HG03469 (cell line): ENCODE results near the gene ZNF100.
"Not testable (repeated sequence)": the region's sequence is repeated elsewhere in the genome, so short reads cannot be mapped to it uniquely, and the experiment has no call there.

Experiments used
- ATAC-seq: cut with Tn5 transposase; IDR thresholded peaks from one replicate; pipeline ENCODE4 v1.9.1; 2021; ENCODE audit warnings: mild to moderate bottlenecking, moderate library complexity, moderate number of reproducible peaks; ENCODE audit not compliant: unreplicated experiment

The ZNF100 gene

DNA sequence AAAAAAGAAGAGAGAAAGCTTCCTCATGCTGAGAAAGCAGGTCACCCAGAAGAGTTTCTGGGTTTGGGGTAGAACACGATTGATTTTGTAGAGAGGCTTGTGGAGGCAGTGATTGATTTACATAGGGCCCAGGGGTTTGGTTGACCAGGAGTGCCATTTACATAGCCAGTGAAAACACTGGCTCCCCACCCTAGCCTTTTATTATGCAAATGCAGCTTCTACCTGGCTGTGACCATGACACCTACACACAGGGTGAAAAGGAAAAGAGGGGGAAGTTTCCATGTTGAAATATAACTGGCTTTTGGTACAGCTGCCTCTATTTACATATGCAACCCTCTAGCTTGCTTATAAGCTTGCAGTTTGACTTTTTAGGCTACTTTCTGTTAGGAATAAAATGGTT lies 62.0 kb downstream of the ZNF100 start:
- ATAC-seq = no peak

DNA sequence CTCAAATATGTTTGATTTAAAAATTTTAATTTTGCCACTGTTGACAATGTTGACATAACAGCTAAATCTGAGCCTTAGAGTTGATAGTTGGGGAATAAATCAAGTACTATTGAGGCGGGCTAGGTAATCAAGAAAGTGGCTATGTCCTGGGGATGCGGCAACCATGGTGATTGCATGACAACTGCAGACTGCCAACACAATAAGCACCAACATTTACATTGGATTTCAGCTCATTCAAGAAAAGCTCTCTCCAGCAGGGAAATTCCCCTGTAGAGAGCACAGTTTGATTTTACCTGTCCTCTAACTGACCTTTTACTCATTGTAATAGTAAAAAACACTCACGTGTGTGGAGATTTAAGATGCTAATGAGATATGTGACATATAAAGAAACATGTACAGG lies 63.1 kb downstream of the ZNF100 start:
- no peak for ATAC-seq

DNA sequence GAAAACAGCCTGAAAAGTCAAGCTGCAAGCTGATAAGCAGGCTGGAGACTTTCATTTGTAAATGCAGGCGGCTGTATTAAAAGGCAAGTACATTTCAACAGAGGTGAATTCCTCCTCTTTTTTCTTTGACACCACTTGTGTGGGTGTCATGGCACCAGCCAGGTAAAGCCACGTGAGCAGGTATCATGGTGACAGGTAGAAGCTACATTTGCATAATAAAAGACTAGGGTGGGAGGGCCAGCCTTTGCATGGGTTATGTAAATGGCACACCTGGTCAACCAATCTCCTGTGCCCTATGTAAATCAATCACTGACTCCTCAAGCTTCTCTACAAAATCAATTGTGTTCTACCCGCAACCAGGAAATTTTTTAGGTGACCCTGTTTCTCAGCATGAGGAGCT lies 68.2 kb downstream of the ZNF100 start:
- ATAC-seq = no peak

DNA sequence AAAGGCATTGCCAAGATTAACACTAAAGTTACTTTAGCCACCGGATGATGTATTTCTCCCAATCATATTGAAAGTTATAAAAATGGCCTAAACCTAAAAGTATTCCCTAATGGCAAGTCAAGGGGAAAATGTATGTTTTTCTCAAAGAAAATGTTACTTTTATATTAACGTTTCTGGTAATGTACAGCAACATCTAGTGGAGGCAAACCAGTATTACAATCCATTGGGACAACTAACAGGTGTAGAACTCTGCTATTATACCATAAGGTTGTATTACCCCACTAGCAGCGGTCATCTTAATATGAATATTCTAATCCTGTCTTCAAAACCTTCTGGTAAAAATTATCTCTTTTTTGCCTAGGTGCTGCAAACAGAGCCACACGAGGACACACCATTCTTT lies 69.2 kb downstream of the ZNF100 start:
- ATAC-seq = no peak

DNA sequence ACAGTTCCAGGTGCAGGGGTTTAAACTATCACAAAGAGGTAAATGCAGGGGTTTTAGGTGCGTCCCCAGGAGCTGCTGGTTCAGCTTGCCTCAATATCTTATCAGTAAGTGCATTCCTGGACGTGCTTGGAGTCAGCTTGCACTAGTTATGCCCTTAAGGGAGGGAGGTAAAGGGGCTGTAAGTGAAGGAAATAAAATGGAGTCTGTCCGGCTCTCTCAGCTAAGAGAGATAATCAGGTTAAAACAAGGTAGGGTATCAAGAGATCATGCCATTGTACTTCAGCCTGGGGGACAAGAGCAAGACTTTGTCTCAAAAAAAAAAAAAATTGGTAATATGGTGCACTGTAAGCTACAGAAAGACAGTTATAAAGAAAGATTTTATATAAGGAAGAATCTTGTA lies 69.7 kb downstream of the ZNF100 start:
- ATAC-seq = no peak

GRCh38 chr19:21694171-21694906 lies 73.0 kb downstream of the ZNF100 start:
- no peak for ATAC-seq

DNA sequence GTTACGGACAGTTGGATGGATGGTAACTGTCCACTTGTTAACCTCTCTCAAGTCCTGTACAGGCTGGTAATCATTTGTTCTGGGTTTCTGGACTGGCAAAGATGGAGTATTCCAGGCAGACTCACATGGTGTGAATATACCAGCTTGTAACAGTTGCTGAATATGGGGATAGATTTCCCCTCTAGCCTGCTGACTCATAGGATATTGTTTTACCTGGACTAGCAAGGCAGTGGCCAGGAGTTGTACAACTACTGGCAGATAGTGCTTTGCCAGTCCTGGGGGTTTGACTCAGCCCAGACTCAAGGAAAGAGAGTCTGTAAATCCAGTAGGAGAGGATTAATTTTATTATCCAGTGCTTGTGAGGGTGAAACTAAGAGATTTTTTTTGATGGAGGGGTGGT lies 74.0 kb downstream of the ZNF100 start:
- no peak for ATAC-seq

- no peak for ATAC-seq
Observed at GRCh38 chr19:21691661-21692060, 75.7 kb downstream of the ZNF100 start.

DNA sequence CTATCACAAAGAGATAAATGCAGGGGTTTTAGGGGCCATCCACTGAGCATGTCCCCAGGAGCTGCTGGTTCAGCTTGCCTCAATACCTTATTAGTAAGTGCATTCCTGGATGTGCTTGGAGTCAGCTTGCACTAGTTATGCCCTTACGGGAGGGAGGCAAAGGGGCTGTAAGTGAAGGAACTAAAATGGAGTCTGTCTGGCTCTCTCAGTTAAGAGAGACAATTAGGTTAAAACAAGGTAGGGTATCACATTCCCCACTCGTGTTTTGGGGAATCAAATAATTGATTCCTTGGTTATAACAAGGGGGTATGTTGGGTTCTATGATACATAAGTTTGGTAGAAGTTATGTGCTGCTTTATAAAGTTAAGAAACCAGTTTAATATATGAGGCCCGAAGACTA lies 78.9 kb downstream of the ZNF100 start:
- ATAC-seq = no peak

- no peak for ATAC-seq
Observed at GRCh38 chr19:21680671-21681070, 86.7 kb downstream of the ZNF100 start.

GRCh38 chr19:21680026-21680425 lies 87.4 kb downstream of the ZNF100 start:
- no peak for ATAC-seq

DNA sequence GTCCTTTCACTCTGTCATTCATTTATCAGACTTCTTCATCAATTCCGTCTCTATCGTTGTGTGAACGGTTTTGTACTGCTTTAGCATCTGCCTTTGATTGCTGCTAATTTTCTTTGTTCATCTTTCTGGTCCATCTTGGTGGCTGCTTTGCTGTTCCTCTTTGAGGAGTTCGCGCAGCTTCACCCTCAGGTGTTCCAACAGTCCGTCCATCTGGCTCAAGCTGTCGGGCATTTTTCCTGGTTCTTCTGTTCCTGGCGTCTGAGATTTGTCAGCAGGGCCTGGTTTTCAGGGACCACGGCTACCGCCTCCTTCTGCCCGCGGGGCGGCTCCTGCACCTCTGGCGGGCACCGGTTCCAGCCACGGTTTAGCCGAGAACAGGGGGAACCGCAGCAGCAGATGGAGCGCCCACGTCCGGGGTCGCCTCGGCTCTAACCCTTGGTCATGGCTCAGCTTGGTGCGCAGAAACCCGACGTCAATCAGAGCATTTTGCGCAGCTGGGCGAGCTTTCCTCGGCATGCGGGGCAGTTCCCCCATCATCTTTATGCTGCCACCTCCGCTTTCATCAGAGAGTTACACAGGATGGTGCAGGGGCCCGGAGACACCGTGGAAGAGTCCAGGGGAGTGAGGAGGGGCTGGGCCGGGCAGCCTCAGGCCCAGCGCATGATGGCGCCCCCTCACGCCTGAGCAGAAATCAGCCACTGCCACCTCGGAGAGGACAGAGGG lies 89.5 kb downstream of the ZNF100 start:
- no peak for ATAC-seq

DNA sequence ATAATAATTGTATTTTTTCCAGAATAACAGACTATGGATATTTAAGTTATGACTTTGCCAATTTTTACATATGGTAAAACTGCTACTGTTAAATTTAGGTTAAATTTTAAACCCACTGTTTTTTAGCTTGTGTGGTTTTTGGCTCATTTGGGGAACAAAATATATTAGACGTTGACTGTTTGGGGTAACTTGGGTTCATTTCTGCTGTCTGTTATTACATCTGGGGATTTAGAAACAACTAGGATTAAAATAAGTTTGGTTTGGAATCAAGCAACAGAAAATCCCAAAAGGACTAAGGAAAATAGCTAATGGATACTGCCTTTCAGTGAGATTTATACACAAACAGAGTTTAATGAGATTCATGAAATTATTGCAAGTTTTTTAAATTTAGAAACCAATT lies 92.9 kb downstream of the ZNF100 start:
- ATAC-seq = no peak

DNA sequence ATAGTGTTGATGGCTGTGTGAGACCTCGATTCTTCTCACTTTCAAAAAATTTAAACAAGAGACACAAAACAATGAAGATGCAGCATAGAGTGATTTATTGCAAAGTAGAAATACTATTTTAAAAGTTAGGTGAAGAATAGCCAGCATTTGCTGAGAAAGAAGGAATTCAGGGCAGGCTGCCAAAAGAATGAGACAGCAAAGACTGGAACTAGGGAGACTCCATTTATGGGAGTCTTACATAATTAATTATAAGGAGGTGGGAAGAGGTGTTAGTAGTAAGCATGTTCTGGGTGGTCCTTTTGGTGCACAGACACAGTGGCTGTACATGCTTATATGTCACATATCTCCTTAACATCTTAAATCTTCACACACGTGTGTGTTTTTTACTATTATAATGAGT lies 93.9 kb downstream of the ZNF100 start:
- not testable (repeated sequence) for ATAC-seq
